ENCODE data around the gene KRT86.

- no peak for TF ChIP-seq CTCF (IDR thresholded peaks at IDR 0.05)
- no peak for TF ChIP-seq POLR2A (IDR thresholded peaks at IDR 0.05)
Measured at GRCh38 chr12:52239767-52240166, 34.7 kb upstream of the KRT86 start.

Measured in Peyer's patch (tissue), 4 donors.